NCI-H1417 treated with DMSO at 0.1 percent for 48 hours (cell line): ENCODE data around the gene MDM2.

Experiments
- DNase-seq: peaks from one replicate; lab custom pipeline; 2025; lab: John Stamatoyannopoulos, UW

The MDM2 gene

DNA sequence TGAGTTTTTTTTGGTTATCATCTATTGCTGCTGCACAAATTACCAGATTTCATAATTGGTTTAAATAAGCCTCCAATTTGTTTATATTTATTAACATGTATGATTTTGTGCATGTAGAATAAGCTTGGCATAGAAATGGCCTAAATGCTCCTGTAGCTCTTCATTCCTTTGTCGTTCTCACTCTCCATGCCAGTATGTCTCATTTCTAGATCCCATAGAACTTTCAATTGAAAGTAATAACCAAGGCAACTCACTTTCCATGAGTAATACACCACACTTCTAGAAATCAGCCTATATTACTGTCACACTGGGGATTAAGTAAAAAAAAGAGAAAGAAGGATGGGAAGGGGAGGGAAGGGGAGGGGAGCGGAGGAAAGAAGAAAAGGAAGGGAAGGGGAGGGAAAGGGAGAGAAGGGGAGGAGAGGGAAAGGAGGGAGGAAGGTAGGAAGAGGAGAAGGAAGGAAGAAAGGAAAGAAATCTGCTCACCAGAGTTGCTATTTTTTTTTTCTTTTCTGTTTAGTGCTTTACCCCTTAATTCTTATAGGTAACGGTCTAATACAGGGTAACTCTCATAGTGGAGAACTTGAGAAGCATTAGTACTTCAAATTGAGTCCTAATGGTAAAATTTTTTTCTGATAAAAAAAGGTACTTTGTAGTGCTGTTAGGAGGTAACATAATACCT is 45.6 kb downstream of the MDM2 start:
- DNase-seq, result no peak

DNA sequence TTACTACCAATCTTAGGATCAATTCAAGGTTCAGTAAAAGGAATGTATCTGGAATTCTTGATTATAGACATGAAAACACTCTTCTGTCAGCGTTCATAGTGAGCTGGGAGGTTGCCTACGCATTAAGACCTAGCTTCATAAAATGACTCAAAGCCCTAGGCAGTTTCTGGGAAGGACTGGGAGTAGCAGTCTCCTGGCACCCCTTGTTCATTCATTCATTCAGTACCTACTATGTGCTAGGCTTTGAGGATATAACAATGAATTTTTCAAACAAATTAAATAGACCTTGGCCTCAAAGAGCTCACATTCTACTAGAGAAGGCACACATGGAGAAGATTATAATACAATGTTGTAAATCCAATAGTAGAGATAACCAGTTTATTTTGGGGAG is 46.1 kb downstream of the MDM2 start:
- no peak for DNase-seq

DNA sequence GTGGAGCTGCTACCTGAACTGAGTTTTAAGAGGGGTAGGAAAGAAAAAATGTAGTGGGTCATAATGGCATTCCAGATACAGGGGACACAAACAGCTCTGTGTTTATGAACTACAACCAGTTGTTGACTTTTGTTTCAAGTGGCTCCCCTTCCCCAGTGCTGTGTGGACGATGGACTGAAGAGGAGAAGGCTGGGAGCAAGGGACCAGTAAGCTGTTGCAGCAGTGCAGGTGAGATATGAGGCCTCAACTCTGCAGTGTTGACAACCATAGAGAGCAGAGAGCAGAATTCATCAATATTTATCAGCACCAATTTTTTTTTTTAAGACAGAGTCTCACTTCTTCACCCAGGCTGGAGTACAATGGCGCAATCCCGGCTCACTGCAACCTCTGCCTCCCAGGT is 46.6 kb downstream of the MDM2 start:
- no peak for DNase-seq

DNA sequence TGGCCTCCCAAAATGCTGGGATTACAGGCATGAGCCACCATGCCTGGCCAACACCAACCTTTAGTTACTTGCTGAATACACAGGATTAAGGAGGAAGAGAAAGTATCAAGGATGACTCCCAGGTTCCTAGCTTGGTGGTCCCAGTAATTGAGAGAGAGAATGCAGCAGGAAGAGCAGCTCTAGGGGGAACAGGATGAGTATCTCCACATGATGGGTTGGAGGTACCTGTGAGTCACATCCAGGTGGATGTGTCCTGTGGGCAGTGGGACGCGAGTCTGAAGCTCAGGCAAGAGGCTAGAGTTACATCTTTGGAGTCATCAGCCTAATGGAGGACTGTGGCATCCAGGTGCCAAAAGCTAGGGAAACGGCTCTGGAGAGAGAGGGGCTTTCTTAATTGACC is 47.1 kb downstream of the MDM2 start:
- DNase-seq, result no peak

DNA sequence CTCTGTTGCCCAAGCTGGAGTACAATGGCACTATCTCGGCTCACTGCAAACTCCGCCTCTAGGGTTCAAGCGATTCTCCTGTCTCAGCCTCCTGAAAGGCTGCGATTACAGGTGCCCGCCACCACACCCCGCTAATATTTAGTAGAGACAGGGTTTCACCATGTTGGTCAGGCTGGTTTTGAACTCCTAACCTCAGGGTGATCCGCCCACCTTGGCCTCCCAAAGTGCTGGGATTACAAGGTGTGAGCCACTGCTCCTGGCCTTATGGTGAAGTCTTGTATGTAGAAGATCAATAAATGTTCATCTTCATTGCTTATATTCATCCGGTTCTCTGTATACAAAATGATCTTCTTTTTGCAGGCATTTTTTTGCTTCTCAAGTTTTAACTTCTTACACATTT is 47.8 kb downstream of the MDM2 start:
- no peak for DNase-seq

DNA sequence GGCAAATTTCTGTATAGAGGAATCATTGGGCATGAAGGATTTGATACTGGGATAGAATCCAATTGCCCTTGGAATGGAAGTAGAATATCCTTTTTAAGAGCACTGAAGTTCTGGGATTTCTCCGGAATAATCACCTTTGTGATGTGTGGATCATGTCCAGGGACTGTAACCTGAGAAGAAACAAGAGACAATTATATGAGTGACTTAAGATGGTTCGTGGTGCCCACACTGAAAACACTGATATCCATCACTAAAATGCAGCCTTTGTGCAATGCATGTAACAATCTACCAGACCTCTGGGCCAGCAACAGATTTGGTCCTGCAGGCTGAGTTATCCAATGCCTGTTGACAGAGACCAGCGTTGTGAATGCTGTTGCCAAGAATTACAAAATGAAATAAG is 48.5 kb downstream of the MDM2 start:
- no peak for DNase-seq

DNA sequence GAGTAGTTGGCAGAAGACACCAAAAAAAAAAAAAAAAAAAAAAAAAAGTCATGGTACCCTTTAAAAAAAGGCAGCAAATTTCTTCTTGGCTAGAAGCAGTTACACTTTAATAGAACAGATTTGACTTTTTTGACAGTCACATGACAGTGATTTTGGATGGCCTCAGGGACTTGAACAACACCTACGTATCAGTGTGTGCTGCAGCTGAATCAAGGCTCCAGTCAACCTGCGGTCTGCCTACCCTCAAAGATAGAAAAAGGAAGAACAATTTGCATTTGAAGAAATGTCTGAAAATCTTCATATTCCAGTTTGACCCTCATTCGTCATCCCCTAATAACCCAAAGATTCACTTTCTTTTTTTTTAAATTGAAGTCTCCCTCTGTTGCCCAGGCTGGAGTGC is 53.9 kb downstream of the MDM2 start:
- DNase-seq, result no peak

DNA sequence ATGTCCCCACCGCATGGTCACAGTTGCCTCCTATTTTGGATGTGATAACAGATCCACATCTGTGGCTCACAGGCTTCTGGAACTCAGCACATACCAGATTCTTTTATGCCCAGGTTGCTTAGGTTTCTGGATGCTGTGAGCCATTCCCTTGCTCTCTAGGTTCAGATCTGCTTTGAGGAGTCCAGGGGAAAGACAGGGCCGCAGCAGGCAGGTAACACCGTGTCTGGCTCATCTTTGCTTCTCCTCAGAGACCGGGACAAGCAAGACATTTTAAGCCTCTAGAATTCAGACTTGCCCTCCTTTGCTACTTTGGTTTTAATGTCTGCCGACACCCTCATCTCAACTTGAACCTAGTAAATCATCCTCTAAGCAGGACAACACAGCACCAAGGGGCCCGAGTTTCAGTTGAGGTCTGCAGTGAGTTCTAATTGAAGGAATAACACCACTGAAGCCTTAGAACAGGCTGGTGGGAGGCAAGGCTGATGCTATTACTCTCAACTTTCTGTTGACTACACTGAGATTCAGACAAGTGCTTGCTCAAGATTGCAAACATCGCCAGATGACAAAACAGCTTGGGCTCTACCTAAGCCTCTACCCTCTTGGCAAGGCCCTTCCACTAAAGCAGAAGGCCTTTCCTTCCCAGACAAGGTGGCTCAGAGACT is 55.3 kb downstream of the MDM2 start:
- no peak for DNase-seq

DNA sequence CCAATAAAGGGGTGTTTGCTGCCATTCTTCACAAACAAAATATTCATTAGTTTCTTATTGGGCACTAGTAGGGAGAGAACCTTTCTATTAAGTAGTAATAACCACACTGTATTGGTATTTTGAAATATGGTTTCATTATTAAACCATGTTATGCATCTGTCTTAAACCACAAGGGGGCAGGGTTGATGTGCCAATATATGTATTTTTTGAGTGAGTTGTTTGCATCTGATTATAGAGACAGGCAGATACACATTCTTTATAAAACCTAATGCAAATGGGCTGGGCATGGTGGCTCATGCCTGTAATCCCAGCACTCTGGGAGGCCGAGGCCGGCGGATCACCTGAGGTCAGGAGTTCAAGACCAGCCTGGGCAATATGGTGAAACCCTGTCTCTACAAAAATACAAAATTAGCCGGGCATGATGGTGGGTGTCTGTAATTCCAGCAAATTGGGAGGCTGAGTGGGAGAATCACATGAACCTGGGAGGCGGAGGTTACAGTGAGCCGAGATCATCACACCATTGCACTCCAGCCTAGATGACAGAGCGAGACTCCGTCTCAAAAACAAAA is 56.0 kb downstream of the MDM2 start:
- peak; percentile 46 for DNase-seq

DNA sequence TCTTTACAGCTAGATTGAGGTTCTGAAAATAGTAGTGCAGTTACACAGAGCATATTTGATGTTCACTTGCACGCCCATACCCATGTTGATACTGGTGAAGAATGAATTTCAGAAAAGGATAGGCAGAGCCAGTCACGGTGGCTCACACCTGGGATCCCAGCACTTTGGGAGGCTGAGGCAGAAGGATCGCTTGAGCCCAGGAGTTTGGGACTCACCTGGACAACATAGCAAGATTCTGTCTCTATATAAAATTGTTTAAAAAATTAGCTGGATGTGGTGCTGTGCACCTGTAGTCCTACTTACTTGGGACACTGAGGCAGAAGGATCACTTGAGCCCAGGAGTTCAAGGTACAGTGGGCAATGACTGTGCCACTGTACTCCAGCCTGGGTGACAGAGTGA is 56.6 kb downstream of the MDM2 start:
- DNase-seq, result no peak

DNA sequence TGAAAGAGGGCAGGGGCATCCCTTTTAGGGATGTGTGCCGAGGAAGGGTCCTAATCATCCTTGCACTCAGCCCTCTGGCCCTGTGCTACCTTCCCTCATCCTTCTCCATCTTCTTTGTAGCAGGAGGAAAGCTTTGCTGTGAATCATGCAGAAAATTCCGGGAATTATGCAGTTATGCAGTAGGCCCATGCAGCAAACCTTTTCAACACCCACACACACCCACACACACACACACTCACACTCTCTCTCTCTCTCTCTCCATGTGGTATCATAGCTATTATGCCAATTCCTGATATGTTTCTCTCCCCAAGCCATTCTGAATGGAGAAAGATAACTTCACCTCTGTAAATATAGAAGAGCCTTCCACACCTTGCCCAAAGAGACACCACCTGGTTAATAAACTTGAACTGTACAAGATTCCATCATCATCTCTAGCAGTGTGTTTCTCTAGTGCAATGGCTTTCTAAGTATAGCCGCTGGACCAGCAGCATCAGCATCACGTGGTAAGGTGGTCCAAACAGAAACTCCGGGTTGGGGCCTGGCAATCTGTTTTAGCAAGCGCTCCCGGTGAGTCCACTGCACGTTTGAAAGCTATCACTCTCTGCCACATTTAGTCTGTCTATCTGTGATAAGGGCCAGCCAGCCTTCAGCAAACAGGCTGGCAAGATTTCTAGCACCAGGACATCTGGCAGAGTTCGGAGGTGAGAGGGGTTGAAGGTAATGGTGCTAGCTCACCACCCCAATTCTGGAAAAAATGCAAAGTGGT is 57.6 kb downstream of the MDM2 start:
- no peak for DNase-seq

DNA sequence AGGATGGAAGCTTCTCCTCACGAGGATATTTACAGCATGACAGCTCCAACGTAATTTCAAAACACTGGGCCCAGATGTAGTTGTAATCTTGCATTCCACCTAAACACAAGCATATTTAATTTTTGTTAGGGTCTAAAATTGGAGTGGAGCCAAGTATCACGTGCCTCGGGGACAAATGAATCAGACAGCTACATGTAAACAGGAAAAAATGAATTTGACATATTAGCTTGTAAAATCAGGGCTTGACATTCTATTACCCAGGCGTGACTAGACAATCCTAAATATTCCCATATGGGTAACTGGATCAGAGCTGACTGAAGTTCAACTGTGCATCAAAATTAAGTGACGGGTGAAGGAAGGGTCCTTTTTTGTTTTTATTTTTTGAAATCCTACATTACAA is 59.0 kb downstream of the MDM2 start:
- no peak for DNase-seq

DNA sequence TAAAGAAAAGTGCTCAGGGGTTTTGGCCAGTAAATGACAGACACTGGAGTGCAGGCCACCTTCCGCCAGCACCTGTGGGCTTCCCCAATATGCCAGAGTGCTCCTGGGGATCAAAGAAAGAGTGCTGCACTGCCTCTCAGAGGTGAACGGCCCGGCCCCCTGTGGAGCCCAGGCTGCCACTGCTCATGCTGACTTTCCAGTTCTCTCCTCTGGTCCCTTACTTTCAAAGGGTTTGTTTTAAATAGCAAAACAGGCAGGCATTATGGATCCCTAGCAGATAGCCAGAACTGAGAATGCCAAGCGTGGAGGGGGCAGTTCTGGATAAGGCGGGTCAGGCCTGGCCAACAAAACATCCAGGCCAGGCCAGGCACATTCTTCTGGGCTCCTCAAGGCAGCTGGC is 59.6 kb downstream of the MDM2 start:
- DNase-seq, result no peak

DNA sequence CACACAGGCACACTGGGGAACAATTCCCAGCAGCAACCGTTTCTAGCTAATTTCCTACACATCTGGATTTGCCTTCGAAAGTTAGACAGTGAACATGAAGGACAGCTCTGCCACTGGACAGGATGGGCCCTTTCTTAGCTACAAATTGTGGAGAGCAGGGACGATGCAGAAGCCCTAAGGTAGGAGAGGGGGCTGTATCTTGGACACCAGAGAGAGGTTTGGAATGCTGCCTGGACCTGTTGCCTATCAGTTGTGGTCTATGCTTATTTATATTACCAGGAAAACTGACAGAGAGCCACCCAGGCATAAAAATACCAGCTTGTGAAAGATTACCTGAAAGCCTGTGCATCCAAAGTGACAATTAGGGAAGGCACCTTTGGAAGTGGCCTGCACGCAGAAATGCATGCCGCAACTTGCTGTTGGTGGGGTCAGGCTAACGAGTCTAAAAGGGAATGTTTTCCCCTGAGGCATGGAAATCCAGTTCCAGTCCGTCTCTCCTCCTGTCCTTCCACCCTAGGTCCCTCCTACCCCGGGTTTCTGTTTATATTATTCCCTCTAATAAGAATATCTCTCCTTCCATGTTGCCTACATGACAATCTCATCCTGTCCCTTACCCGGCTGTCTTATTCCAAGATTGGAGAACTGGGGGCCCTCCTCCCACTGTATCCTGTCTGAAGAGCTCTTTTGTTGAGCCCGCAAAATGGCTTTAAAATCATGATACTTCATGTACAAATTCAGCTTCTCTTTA is 60.2 kb downstream of the MDM2 start:
- DNase-seq, result no peak

DNA sequence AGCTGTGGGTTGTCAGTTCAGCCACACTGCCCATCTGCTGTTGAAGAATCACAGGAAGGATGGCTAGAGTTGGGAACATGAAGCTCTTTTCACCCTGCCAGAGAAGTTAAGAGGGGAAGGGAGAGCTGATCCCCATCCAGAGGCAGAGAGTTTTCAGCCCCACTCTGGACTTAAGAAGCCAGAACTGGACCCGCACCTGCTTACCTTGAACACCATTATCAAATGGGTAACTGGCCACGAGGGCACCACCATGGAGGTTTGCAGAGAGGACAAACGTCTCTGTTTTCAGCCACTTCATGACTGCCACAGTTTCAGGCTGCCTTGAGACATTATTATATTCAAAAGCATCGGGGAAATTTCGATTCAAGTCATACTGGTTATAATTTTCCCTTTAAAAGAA is 62.0 kb downstream of the MDM2 start:
- no peak for DNase-seq

DNA sequence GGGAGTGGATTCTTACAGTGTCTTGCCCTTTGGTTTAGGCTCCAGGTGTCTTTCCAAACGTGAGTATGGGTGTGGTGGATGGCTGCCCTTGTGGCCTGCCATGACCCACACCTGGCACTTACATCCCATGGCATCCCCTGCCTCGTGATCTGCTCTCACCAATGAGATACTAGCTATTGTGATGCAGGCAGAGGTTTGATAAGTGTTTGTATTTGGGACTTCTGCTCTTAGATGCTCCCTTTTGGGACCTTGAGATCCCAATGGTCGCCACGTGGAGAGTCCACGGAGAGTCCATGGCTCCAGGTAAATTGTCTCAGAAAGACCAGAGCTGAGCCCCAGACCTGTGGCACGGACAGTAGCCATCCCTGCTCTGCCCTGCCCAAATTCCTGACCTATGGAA is 62.5 kb downstream of the MDM2 start:
- no peak for DNase-seq

DNA sequence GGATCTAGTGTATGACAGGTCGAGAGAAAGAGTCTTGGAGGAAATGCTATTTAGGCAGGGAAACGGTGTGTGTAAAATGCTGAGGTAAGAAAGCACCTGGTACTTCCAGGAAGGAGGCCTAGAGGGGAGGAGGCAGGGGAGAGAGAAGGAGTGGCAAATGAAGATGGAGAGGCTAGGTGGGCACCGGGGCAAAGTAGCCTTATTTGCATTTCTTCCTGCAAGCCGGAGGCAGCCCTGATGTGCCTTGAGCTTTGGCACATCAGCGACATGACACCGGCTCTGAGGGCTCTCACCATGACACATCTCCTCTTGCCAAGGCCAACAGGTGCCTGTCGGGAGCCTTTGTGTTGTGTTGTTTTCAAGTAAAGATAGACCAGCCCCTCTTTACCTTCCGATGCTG is 63.4 kb downstream of the MDM2 start:
- DNase-seq, result no peak

DNA sequence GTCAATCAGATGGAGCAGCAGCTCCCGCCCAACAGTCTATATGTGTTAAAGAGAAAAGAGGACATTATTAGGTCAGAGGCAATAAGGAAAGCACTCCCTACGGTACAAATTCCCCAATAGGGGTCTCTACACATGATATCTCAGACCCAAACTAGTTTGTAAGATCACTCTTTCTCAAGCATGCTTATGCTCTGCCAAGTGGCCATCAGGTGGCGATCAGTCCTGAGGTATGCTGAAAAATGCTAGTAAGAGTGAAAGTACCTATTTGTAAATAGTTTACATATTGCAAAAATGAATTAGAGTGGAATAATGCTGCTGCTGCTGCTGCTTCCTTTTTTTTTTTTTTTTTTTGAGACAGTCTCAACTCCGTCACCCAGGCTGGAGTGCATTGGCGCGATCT is 63.9 kb downstream of the MDM2 start:
- DNase-seq, result no peak

DNA sequence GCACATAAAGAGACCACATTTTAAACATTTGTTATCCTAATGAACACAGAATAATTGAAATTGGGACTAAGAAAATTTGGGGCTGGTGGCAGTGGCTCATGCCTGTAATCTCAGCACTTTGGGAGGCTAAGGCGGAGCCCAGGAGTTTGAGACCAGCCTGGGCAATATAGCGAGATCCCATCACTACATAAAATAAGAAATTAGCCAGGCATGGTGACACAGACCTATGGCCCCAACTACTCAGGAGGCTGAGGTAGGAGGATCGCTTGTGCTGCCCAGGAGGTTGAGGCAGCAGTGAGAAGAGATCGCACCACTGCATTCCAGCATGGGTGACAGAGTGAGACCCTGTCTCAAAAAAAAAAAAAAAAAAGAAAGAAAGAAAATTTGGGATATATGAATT is 65.3 kb downstream of the MDM2 start:
- DNase-seq, result no peak

DNA sequence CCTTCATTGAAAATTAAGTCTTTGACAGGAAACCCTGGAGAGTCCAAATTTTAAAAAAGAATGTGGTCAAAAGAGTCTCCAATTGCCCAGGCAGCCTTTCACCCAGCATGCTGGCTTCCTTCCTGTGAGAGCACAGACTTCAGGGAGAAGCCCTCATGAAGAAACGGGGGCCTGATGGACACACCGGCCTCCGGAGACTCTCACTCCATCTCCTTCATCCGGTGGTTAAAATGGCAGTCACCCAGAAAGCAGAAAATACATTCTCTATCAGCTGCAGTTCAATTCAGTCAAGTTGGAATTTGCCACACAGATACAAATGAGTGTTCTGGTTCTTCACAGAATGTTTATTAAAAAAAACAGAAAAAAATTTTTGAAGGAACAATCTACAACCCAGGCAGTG is 68.5 kb downstream of the MDM2 start:
- no peak for DNase-seq

DNA sequence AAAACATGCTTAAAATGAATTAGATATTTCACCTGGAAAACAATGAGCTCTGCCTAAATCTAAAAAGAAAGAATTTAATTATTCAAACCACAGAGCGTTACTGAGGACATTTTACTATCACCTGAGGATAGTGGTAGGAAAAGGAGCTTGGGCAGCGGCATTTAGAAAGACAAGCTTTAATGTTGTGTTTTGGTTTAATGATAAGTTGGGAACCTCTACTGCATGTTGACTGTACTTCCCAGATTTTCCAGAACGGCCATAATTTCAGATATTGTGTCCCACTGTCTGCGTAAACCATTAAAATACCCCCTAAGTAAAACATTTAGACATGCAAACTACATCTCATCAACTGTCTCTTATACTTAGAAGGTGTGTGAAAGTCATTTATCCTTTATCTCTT is 69.6 kb downstream of the MDM2 start:
- DNase-seq, result no peak

DNA sequence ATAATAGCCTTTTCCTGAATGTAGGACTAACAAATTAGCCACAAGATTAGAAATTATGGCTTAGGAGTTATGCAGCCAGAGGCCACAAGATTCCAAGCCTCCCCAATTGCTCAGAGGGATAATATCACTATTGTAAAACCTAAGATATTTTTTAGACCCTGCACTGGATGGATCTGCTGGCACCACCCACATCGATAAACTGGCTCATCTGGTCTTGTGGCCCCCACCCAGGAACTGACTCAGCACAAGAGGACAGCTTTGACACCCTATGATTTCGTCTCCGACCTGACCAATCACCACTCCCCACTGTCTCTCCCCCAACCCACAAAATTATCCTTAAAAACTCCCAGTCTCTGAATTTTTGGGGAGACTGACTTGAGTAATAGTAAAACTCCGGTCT is 70.3 kb downstream of the MDM2 start:
- no peak for DNase-seq
